GM18511 (cell line): ENCODE measurements around the gene SORCS2.

Experiments used
- ATAC-seq: cut with Tn5 transposase; IDR thresholded peaks from one replicate; pipeline ENCODE4 v1.9.1; 2021; ENCODE audit warnings: mild to moderate bottlenecking, moderate library complexity; ENCODE audit not compliant: unreplicated experiment

The SORCS2 gene

GRCh38 chr4:7422151-7422897, 230.0 kb downstream of the SORCS2 start:
- no peak for ATAC-seq

- ATAC-seq = no peak
Measured at GRCh38 chr4:7422898-7423180, 230.5 kb downstream of the SORCS2 start.

GRCh38 chr4:7423391-7423790, 231.1 kb downstream of the SORCS2 start:
- no peak for ATAC-seq

- no peak for ATAC-seq
Measured at GRCh38 chr4:7423801-7424552, 231.6 kb downstream of the SORCS2 start.

- ATAC-seq = no peak
Measured at GRCh38 chr4:7424553-7425111, 232.3 kb downstream of the SORCS2 start.

- no peak for ATAC-seq
Measured at GRCh38 chr4:7425124-7425523, 232.8 kb downstream of the SORCS2 start.

- ATAC-seq = no peak
Measured at GRCh38 chr4:7425591-7426468, 233.5 kb downstream of the SORCS2 start.

GRCh38 chr4:7426525-7427171, 234.3 kb downstream of the SORCS2 start:
- no peak for ATAC-seq

- ATAC-seq = no peak
Measured at GRCh38 chr4:7427361-7427760, 235.0 kb downstream of the SORCS2 start.

GRCh38 chr4:7427831-7428260, 235.5 kb downstream of the SORCS2 start:
- ATAC-seq = no peak

GRCh38 chr4:7428261-7429068, 236.1 kb downstream of the SORCS2 start:
- no peak for ATAC-seq

GRCh38 chr4:7429069-7429416, 236.7 kb downstream of the SORCS2 start:
- ATAC-seq = no peak

GRCh38 chr4:7429601-7430078, 237.3 kb downstream of the SORCS2 start:
- no peak for ATAC-seq

GRCh38 chr4:7430368-7430964, 238.1 kb downstream of the SORCS2 start:
- no peak for ATAC-seq

- no peak for ATAC-seq
Measured at GRCh38 chr4:7430965-7431695, 238.8 kb downstream of the SORCS2 start.

GRCh38 chr4:7431696-7432530, 239.6 kb downstream of the SORCS2 start:
- no peak for ATAC-seq

- ATAC-seq = no peak
Measured at GRCh38 chr4:7432531-7433375, 240.4 kb downstream of the SORCS2 start.
